ENCODE data around the gene MFAP2.
"Not testable (repeated sequence)": the region's sequence is repeated elsewhere in the genome, so short reads cannot be mapped to it uniquely, and the experiment has no call there.

MFAP2 gene

GRCh38 chr1:16958475-16958874, 21.9 kb downstream of the MFAP2 start:
- DNase-seq = no peak

GRCh38 chr1:16957731-16958130, 22.7 kb downstream of the MFAP2 start:
- no peak for DNase-seq

- no peak for DNase-seq
Observed at GRCh38 chr1:16956775-16957174, 23.6 kb downstream of the MFAP2 start.

- no peak for DNase-seq
Observed at GRCh38 chr1:16955186-16955585, 25.2 kb downstream of the MFAP2 start.

- DNase-seq = no peak
Observed at GRCh38 chr1:16954579-16954978, 25.8 kb downstream of the MFAP2 start.

- DNase-seq = not testable (repeated sequence)
Observed at GRCh38 chr1:16952376-16952775, 28.0 kb downstream of the MFAP2 start.

- not testable (repeated sequence) for DNase-seq
Observed at GRCh38 chr1:16949026-16949425, 31.4 kb downstream of the MFAP2 start.

GRCh38 chr1:16948282-16948891, 32.0 kb downstream of the MFAP2 start:
- peak; percentile 34 for DNase-seq

GRCh38 chr1:16946646-16947045, 33.8 kb downstream of the MFAP2 start:
- no peak for DNase-seq

- DNase-seq = not testable (repeated sequence)
Observed at GRCh38 chr1:16946185-16946584, 34.2 kb downstream of the MFAP2 start.

- DNase-seq = not testable (repeated sequence)
Observed at GRCh38 chr1:16945512-16945911, 34.9 kb downstream of the MFAP2 start.

- DNase-seq = no peak
Observed at GRCh38 chr1:16944038-16944437, 36.4 kb downstream of the MFAP2 start.

- DNase-seq = not testable (repeated sequence)
Observed at GRCh38 chr1:16939386-16940180, 40.8 kb downstream of the MFAP2 start.

- no peak for DNase-seq
Observed at GRCh38 chr1:16938351-16939321, 41.8 kb downstream of the MFAP2 start.

GRCh38 chr1:16936580-16936979, 43.8 kb downstream of the MFAP2 start:
- DNase-seq = not testable (repeated sequence)

- DNase-seq = not testable (repeated sequence)
Observed at GRCh38 chr1:16933945-16934344, 46.5 kb downstream of the MFAP2 start.

- DNase-seq = not testable (repeated sequence)
Observed at GRCh38 chr1:16931206-16931934, 49.0 kb downstream of the MFAP2 start.

- not testable (repeated sequence) for DNase-seq
Observed at GRCh38 chr1:16929146-16930041, 51.0 kb downstream of the MFAP2 start.

GRCh38 chr1:16927711-16928485, 52.5 kb downstream of the MFAP2 start:
- DNase-seq = no peak

GRCh38 chr1:16927256-16927655, 53.2 kb downstream of the MFAP2 start:
- DNase-seq = no peak

Data from NCI-H510A treated with DMSO at 0.1 percent for 48 hours (cell line).